ENCODE measurements around the gene PPIF.

The PPIF gene

GRCh38 chr10:79387974-79388850, 40.9 kb downstream of the PPIF start:
- no peak overlapping the region for H2AFZ ChIP-seq (ENCODE audit: low read depth, low read length)
- H3K27me3 ChIP-seq (ENCODE audit: low read depth, low read length), result no peaks in the 10 kb centered on the region
- no peak overlapping the region for H3K9ac ChIP-seq (ENCODE audit: low read length)
- no peaks in the 10 kb centered on the region for H4K20me1 ChIP-seq (ENCODE audit: insufficient read depth, low read length)
- H3K4me2 ChIP-seq (ENCODE audit: low read length), result no peak overlapping the region
- H3K4me3 ChIP-seq (ENCODE audit: low read length), result no peak overlapping the region
- TF ChIP-seq EZH2phosphoT487 (IDR thresholded peaks at IDR 0.05; ENCODE audit: low read depth), result no peak
- peaks cover 10% of the 10 kb centered on the region for H3K4me1 ChIP-seq (ENCODE audit: low read length)
- no peaks in the 10 kb centered on the region for H3K79me2 ChIP-seq (ENCODE audit: low read length)
- no peak overlapping the region for H3K27ac ChIP-seq (ENCODE audit: low read length)
- H3K9me3 ChIP-seq (ENCODE audit: insufficient read depth, low read length), result no peaks in the 10 kb centered on the region
- no peaks in the 10 kb centered on the region for H3K36me3 ChIP-seq (replicated peaks; ENCODE audit: low read depth, low read length)

GRCh38 chr10:79390057-79390456, 42.8 kb downstream of the PPIF start:
- no peaks in the 10 kb centered on the region for H3K9me3 ChIP-seq (ENCODE audit: insufficient read depth, low read length)
- H3K4me2 ChIP-seq (ENCODE audit: low read length), result no peak overlapping the region
- H3K4me1 ChIP-seq (ENCODE audit: low read length), result peaks cover 10% of the 10 kb centered on the region
- H3K27me3 ChIP-seq (ENCODE audit: low read depth, low read length), result no peaks in the 10 kb centered on the region
- no peaks in the 10 kb centered on the region for H4K20me1 ChIP-seq (ENCODE audit: insufficient read depth, low read length)
- H3K4me3 ChIP-seq (ENCODE audit: low read length), result no peak overlapping the region
- H3K36me3 ChIP-seq (replicated peaks; ENCODE audit: low read depth, low read length), result no peaks in the 10 kb centered on the region
- no peak overlapping the region for H3K27ac ChIP-seq (ENCODE audit: low read length)
- TF ChIP-seq CTCF (IDR thresholded peaks at IDR 0.05; ENCODE audit: low read depth, low read length), result no peak
- TF ChIP-seq EZH2phosphoT487 (IDR thresholded peaks at IDR 0.05; ENCODE audit: low read depth), result no peak
- no peak overlapping the region for H2AFZ ChIP-seq (ENCODE audit: low read depth, low read length)
- H3K79me2 ChIP-seq (ENCODE audit: low read length), result no peaks in the 10 kb centered on the region
- no peak overlapping the region for H3K9ac ChIP-seq (ENCODE audit: low read length)

DNA sequence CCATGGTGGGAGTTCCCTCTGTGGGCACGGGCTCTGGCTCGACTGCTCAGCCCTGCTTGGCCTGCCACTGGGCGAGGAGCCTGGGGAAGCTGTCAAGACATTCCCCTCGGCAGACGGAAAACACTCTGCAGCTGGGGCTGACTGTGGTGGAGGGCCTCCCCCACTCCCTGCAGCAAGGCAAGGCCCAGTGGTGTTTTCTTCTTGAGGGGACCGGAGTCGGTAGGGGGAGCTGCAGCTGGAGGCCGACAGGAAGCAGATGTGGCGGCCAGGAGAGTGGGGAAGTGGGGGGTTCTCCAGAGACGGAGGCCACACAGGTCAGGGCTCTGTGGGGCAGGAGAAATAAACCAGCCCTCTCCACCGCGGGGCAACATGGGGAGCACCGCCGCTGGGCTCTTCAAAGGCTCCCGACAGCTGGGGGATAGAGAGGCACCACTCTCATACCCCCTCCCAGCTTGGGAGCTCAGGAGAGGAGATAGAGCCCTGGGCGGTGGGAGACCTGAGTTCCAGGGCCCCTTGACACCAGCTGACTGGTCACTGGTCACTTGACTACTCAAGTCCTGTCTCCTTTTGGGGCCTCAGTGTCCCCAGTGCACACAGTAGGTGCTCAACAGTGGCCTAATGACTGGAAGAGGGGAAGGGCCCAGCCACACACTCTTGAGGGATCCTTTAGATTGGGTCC, 43.4 kb downstream of the PPIF start:
- H3K79me2 ChIP-seq (ENCODE audit: low read length), result no peaks in the 10 kb centered on the region
- TF ChIP-seq EZH2phosphoT487 (IDR thresholded peaks at IDR 0.05; ENCODE audit: low read depth) (no peak), CTCF (IDR thresholded peaks at IDR 0.05; ENCODE audit: low read depth, low read length) (no peak)
- H3K4me1 ChIP-seq (ENCODE audit: low read length), result peaks cover 10% of the 10 kb centered on the region
- no peaks in the 10 kb centered on the region for H3K9me3 ChIP-seq (ENCODE audit: insufficient read depth, low read length)
- no peaks in the 10 kb centered on the region for H3K36me3 ChIP-seq (replicated peaks; ENCODE audit: low read depth, low read length)
- H3K27me3 ChIP-seq (ENCODE audit: low read depth, low read length), result no peaks in the 10 kb centered on the region
- H3K27ac ChIP-seq (ENCODE audit: low read length), result no peak overlapping the region
- no peaks in the 10 kb centered on the region for H4K20me1 ChIP-seq (ENCODE audit: insufficient read depth, low read length)
- H3K9ac ChIP-seq (ENCODE audit: low read length), result no peak overlapping the region
- no peak overlapping the region for H2AFZ ChIP-seq (ENCODE audit: low read depth, low read length)
- no peak overlapping the region for H3K4me2 ChIP-seq (ENCODE audit: low read length)
- H3K4me3 ChIP-seq (ENCODE audit: low read length), result no peak overlapping the region

- Histone ChIP-seq H2AFZ (ENCODE audit: low read depth, low read length) (no peak overlapping the region), H3K4me2 (ENCODE audit: low read length) (no peak overlapping the region), H3K9me3 (ENCODE audit: insufficient read depth, low read length) (no peaks in the 10 kb centered on the region), H3K4me1 (ENCODE audit: low read length) (peaks cover 10% of the 10 kb centered on the region), H4K20me1 (ENCODE audit: insufficient read depth, low read length) (no peaks in the 10 kb centered on the region), H3K79me2 (ENCODE audit: low read length) (no peaks in the 10 kb centered on the region), H3K9ac (ENCODE audit: low read length) (no peak overlapping the region), H3K27me3 (ENCODE audit: low read depth, low read length) (no peaks in the 10 kb centered on the region), H3K27ac (ENCODE audit: low read length) (no peak overlapping the region), H3K36me3 (replicated peaks; ENCODE audit: low read depth, low read length) (no peaks in the 10 kb centered on the region), H3K4me3 (ENCODE audit: low read length) (no peak overlapping the region)
- no peak for TF ChIP-seq EZH2phosphoT487 (IDR thresholded peaks at IDR 0.05; ENCODE audit: low read depth)
- TF ChIP-seq CTCF (IDR thresholded peaks at IDR 0.05; ENCODE audit: low read depth, low read length), result no peak
Measured at GRCh38 chr10:79391231-79392019, 44.2 kb downstream of the PPIF start.

Measured in OCI-LY3 (cell line).